ENCODE results near the gene PTPRN2. TPM values are rescaled to one million over a fixed set of nuclear protein-coding genes. Genes with fewer than 3 reads are reported as not detected.

PTPRN2 gene
- total RNA-seq, 2 experiments from 2014 or later: 0.70 TPM; not detected in 1

- no peak overlapping the region for H2AFZ ChIP-seq (ENCODE audit: low read length)
- TF ChIP-seq EZH2phosphoT487 (IDR thresholded peaks at IDR 0.05; ENCODE audit: borderline replicate concordance, low read depth, low read length) (no peak), CTCF (conservative IDR thresholded peaks at IDR 0.05; ENCODE audit: low read length) (no peak)
- DNase-seq (ENCODE audit: low spot score): no peak
- no peak overlapping the region for H3K27ac ChIP-seq (ENCODE audit: low read depth, low read length, poor library complexity, severe bottlenecking)
- CTCF ChIA-PET (ENCODE audit: unreplicated experiment): no interaction called here
- H3K4me2 ChIP-seq (ENCODE audit: low read length): no peak overlapping the region
- peaks cover 6% of the 10 kb centered on the region for H3K4me1 ChIP-seq (ENCODE audit: insufficient read depth, low read length, poor library complexity, severe bottlenecking)
- BruUV-seq (replicated peaks): no TSS peak
- H3K9me3 ChIP-seq (ENCODE audit: low read length): no peaks in the 10 kb centered on the region
- H3K36me3 ChIP-seq (ENCODE audit: insufficient read depth, low read length): no peaks in the 10 kb centered on the region
- H3K79me2 ChIP-seq (ENCODE audit: insufficient read depth, low read depth, low read length): no peaks in the 10 kb centered on the region
- intact Hi-C loops (cut with micrococcal nuclease; ENCODE audit: unreplicated experiment): no loop called here
- no peaks in the 10 kb centered on the region for H4K20me1 ChIP-seq (ENCODE audit: insufficient read depth, low read length)
- no peak overlapping the region for H3K4me3 ChIP-seq (ENCODE audit: low read depth, low read length, poor library complexity, severe bottlenecking)
- POLR2A ChIA-PET: interaction anchor here (0.7 kb wide), 1 partner anchor 940 kb away, joined by 3 read pairs; no protein-coding TSS in a partner anchor
- H3K9me2 ChIP-seq (ENCODE audit: insufficient read depth, low read length): no peaks in the 10 kb centered on the region
Observed at GRCh38 chr7:157590526-157590925, 997.1 kb downstream of the PTPRN2 start.

GRCh38 chr7:157589680-157590079, 997.9 kb downstream of the PTPRN2 start:
- Histone ChIP-seq H4K20me1 (ENCODE audit: insufficient read depth, low read length) (no peaks in the 10 kb centered on the region), H3K4me3 (ENCODE audit: low read depth, low read length, poor library complexity, severe bottlenecking) (no peak overlapping the region), H3K4me2 (ENCODE audit: low read length) (no peak overlapping the region), H3K27ac (ENCODE audit: low read depth, low read length, poor library complexity, severe bottlenecking) (no peak overlapping the region), H3K36me3 (ENCODE audit: insufficient read depth, low read length) (no peaks in the 10 kb centered on the region), H3K9me3 (ENCODE audit: low read length) (no peaks in the 10 kb centered on the region), H3K4me1 (ENCODE audit: insufficient read depth, low read length, poor library complexity, severe bottlenecking) (peaks cover 9% of the 10 kb centered on the region), H2AFZ (ENCODE audit: low read length) (no peak overlapping the region), H3K79me2 (ENCODE audit: insufficient read depth, low read depth, low read length) (no peaks in the 10 kb centered on the region), H3K9me2 (ENCODE audit: insufficient read depth, low read length) (no peaks in the 10 kb centered on the region)
- intact Hi-C loops (cut with micrococcal nuclease; ENCODE audit: unreplicated experiment): no loop called here
- DNase-seq (ENCODE audit: low spot score): no peak
- POLR2A ChIA-PET: no interaction called here
- no peak for TF ChIP-seq CTCF (conservative IDR thresholded peaks at IDR 0.05; ENCODE audit: low read length)
- no peak for TF ChIP-seq EZH2phosphoT487 (IDR thresholded peaks at IDR 0.05; ENCODE audit: borderline replicate concordance, low read depth, low read length)
- no TSS peak for BruUV-seq (replicated peaks)
- CTCF ChIA-PET (ENCODE audit: unreplicated experiment): no interaction called here

GRCh38 chr7:157587805-157588560, 999.6 kb downstream of the PTPRN2 start:
- intact Hi-C loops (cut with micrococcal nuclease; ENCODE audit: unreplicated experiment): no loop called here
- BruUV-seq (replicated peaks): no TSS peak
- POLR2A ChIA-PET: interaction anchor here (0.7 kb wide), 1 partner anchor 22 kb away, joined by 3 read pairs; no protein-coding TSS in a partner anchor

More at GRCh38 chr7:157587805-157588560, 999.6 kb downstream of the PTPRN2 start:
- DNase-seq (ENCODE audit: low spot score): no peak
- H3K9me3 ChIP-seq (ENCODE audit: low read length): no peaks in the 10 kb centered on the region
- H2AFZ ChIP-seq (ENCODE audit: low read length): no peak overlapping the region
- no peaks in the 10 kb centered on the region for H3K79me2 ChIP-seq (ENCODE audit: insufficient read depth, low read depth, low read length)
- TF ChIP-seq EZH2phosphoT487 (IDR thresholded peaks at IDR 0.05; ENCODE audit: borderline replicate concordance, low read depth, low read length): no peak
- TF ChIP-seq CTCF (conservative IDR thresholded peaks at IDR 0.05; ENCODE audit: low read length): no peak
- CTCF ChIA-PET (ENCODE audit: unreplicated experiment): no interaction called here
- no peak overlapping the region for H3K27ac ChIP-seq (ENCODE audit: low read depth, low read length, poor library complexity, severe bottlenecking)
- H3K4me2 ChIP-seq (ENCODE audit: low read length): no peak overlapping the region
- H3K9me2 ChIP-seq (ENCODE audit: insufficient read depth, low read length): no peaks in the 10 kb centered on the region
- H3K36me3 ChIP-seq (ENCODE audit: insufficient read depth, low read length): no peaks in the 10 kb centered on the region
- no peak overlapping the region for H3K4me3 ChIP-seq (ENCODE audit: low read depth, low read length, poor library complexity, severe bottlenecking)
- H3K4me1 ChIP-seq (ENCODE audit: insufficient read depth, low read length, poor library complexity, severe bottlenecking): peaks cover 9% of the 10 kb centered on the region
- no peaks in the 10 kb centered on the region for H4K20me1 ChIP-seq (ENCODE audit: insufficient read depth, low read length)

All from OCI-LY7 (cell line).